Activated T-helper 2 cell treated with anti-CD3 and anti-CD28 coated beads, Interferon-gamma antibody, Interleukin-2, Interleukin-4, amounts not matched to agents 10 μg/mL and 5 μg/mL and 100 μg/mL, durations not matched to agents 14 hours and 24 hours and 36 hours (primary cell): Measurements from ENCODE around the gene SPNS3. TPM values are rescaled to one million over a fixed set of nuclear protein-coding genes. Genes with fewer than 3 reads are reported as not detected.

Source experiments
- DNase-seq: peaks from one replicate; pipeline ENCODE4 v3.0.0; 2021; ENCODE audit warnings: low spot score
- H3K27ac Mint-ChIP-seq: one replicate; pipeline ENCODE4 v1.8.0; 2021; ENCODE audit warnings: mixed read lengths
- H3K27me3 Mint-ChIP-seq: one replicate; pipeline ENCODE4 v1.8.0; 2021; ENCODE audit warnings: low read depth, mixed read lengths
- H3K36me3 Mint-ChIP-seq: one replicate; pipeline ENCODE4 v1.8.0; 2021; ENCODE audit warnings: low read depth, mixed read lengths
- H3K4me1 Mint-ChIP-seq: one replicate; pipeline ENCODE4 v1.8.0; 2021; ENCODE audit warnings: low read depth, mixed read lengths
- H3K4me3 Mint-ChIP-seq: one replicate; pipeline ENCODE4 v1.8.0; 2021; ENCODE audit warnings: low read depth, mild to moderate bottlenecking, moderate library complexity, mixed read lengths
- H3K9me3 Mint-ChIP-seq: one replicate; pipeline ENCODE4 v1.8.0; 2021; ENCODE audit warnings: mixed read lengths
- intact Hi-C: fragments of 100-400 bp; cut with micrococcal nuclease; formaldehyde crosslinking; loops from one replicate; pipeline ENCODE4 v1.15.1; 2023
- total RNA-seq: library from RNA; stranded (reverse); gene quantifications from 2 replicates; pipeline ENCODE4 v1.2.3, GENCODE V29; 2022

The SPNS3 gene
- total RNA-seq, 1 donor from 2014 or later, result 3.3 TPM

- intact Hi-C loops, result no loop called here
Observed at GRCh38 chr17:4438162-4438944, 4.6 kb downstream of the SPNS3 start.

GRCh38 chr17:4440021-4440420 lies 6.3 kb downstream of the SPNS3 start:
- H3K4me3 Mint-ChIP-seq, result no peak overlapping the region
- intact Hi-C loops, result no loop called here
- H3K4me1 Mint-ChIP-seq, result peaks cover 21% of the 10 kb centered on the region
- no peak for DNase-seq
- no peaks in the 10 kb centered on the region for H3K27me3 Mint-ChIP-seq
- no peaks in the 10 kb centered on the region for H3K9me3 Mint-ChIP-seq
- no peak overlapping the region for H3K27ac Mint-ChIP-seq
- H3K36me3 Mint-ChIP-seq, result peaks cover 4% of the 10 kb centered on the region

More at GRCh38 chr17:4438162-4438944, 4.6 kb downstream of the SPNS3 start:
- H3K4me3 Mint-ChIP-seq, result no peak overlapping the region
- no peaks in the 10 kb centered on the region for H3K27me3 Mint-ChIP-seq
- H3K27ac Mint-ChIP-seq, result no peak overlapping the region
- peaks cover 27% of the 10 kb centered on the region for H3K4me1 Mint-ChIP-seq
- peaks cover 4% of the 10 kb centered on the region for H3K36me3 Mint-ChIP-seq
- DNase-seq, result no peak
- no peaks in the 10 kb centered on the region for H3K9me3 Mint-ChIP-seq

- H3K9me3 Mint-ChIP-seq, result no peaks in the 10 kb centered on the region
- intact Hi-C loops, result no loop called here
- DNase-seq, result no peak
- peaks cover 17% of the 10 kb centered on the region for H3K4me1 Mint-ChIP-seq
- peaks cover 4% of the 10 kb centered on the region for H3K36me3 Mint-ChIP-seq
- no peaks in the 10 kb centered on the region for H3K27me3 Mint-ChIP-seq
- H3K4me3 Mint-ChIP-seq, result no peak overlapping the region
- H3K27ac Mint-ChIP-seq, result no peak overlapping the region
Observed at GRCh38 chr17:4440690-4441686, 7.2 kb downstream of the SPNS3 start.

GRCh38 chr17:4442582-4442981 lies 8.8 kb downstream of the SPNS3 start:
- DNase-seq, result no peak
- H3K27ac Mint-ChIP-seq, result no peak overlapping the region
- peaks cover 4% of the 10 kb centered on the region for H3K36me3 Mint-ChIP-seq
- intact Hi-C loops, result no loop called here
- no peaks in the 10 kb centered on the region for H3K27me3 Mint-ChIP-seq
- no peaks in the 10 kb centered on the region for H3K9me3 Mint-ChIP-seq
- no peak overlapping the region for H3K4me3 Mint-ChIP-seq
- peaks cover 5% of the 10 kb centered on the region for H3K4me1 Mint-ChIP-seq

- peaks cover 3% of the 10 kb centered on the region for H3K4me1 Mint-ChIP-seq
- intact Hi-C loops, result no loop called here
- H3K27ac Mint-ChIP-seq, result no peak overlapping the region
- H3K36me3 Mint-ChIP-seq, result peaks cover 4% of the 10 kb centered on the region
- no peak for DNase-seq
- no peak overlapping the region for H3K4me3 Mint-ChIP-seq
- H3K27me3 Mint-ChIP-seq, result no peaks in the 10 kb centered on the region
- H3K9me3 Mint-ChIP-seq, result no peaks in the 10 kb centered on the region
Observed at GRCh38 chr17:4443476-4443875, 9.7 kb downstream of the SPNS3 start.

- H3K36me3 Mint-ChIP-seq, result peaks cover 4% of the 10 kb centered on the region
- H3K27me3 Mint-ChIP-seq, result no peaks in the 10 kb centered on the region
- no peak for DNase-seq
- H3K4me1 Mint-ChIP-seq, result no peaks in the 10 kb centered on the region
- H3K4me3 Mint-ChIP-seq, result no peak overlapping the region
- H3K9me3 Mint-ChIP-seq, result no peaks in the 10 kb centered on the region
- intact Hi-C loops, result no loop called here
- H3K27ac Mint-ChIP-seq, result no peak overlapping the region
Observed at GRCh38 chr17:4444782-4445473, 11.2 kb downstream of the SPNS3 start.

GRCh38 chr17:4445731-4446130 lies 12.0 kb downstream of the SPNS3 start:
- H3K36me3 Mint-ChIP-seq, result peaks cover 4% of the 10 kb centered on the region
- H3K9me3 Mint-ChIP-seq, result no peaks in the 10 kb centered on the region
- H3K27me3 Mint-ChIP-seq, result no peaks in the 10 kb centered on the region
- no peak overlapping the region for H3K27ac Mint-ChIP-seq
- no peak overlapping the region for H3K4me3 Mint-ChIP-seq
- no peaks in the 10 kb centered on the region for H3K4me1 Mint-ChIP-seq
- intact Hi-C loops, result no loop called here
- no peak for DNase-seq

- no peak for DNase-seq
- intact Hi-C loops, result no loop called here
- Mint-ChIP-seq H3K27me3 (no peaks in the 10 kb centered on the region), H3K27ac (no peak overlapping the region), H3K9me3 (no peaks in the 10 kb centered on the region), H3K36me3 (peaks cover 4% of the 10 kb centered on the region), H3K4me3 (no peak overlapping the region), H3K4me1 (no peaks in the 10 kb centered on the region)
Observed at GRCh38 chr17:4446326-4447071, 12.8 kb downstream of the SPNS3 start.

GRCh38 chr17:4448197-4448980 lies 14.6 kb downstream of the SPNS3 start:
- no peaks in the 10 kb centered on the region for H3K9me3 Mint-ChIP-seq
- intact Hi-C loops, result no loop called here
- no peaks in the 10 kb centered on the region for H3K36me3 Mint-ChIP-seq
- H3K4me3 Mint-ChIP-seq, result no peak overlapping the region
- no peaks in the 10 kb centered on the region for H3K4me1 Mint-ChIP-seq
- H3K27ac Mint-ChIP-seq, result no peak overlapping the region
- H3K27me3 Mint-ChIP-seq, result no peaks in the 10 kb centered on the region
- DNase-seq, result no peak

GRCh38 chr17:4449736-4450135 lies 16.0 kb downstream of the SPNS3 start:
- Mint-ChIP-seq H3K27me3 (no peaks in the 10 kb centered on the region), H3K4me3 (no peak overlapping the region), H3K36me3 (peaks cover 4% of the 10 kb centered on the region), H3K4me1 (no peaks in the 10 kb centered on the region), H3K27ac (no peak overlapping the region), H3K9me3 (no peaks in the 10 kb centered on the region)
- no peak for DNase-seq
- intact Hi-C loops, result no loop called here

GRCh38 chr17:4450710-4451316 lies 17.1 kb downstream of the SPNS3 start:
- Mint-ChIP-seq H3K4me1 (no peaks in the 10 kb centered on the region), H3K9me3 (no peaks in the 10 kb centered on the region), H3K27me3 (no peaks in the 10 kb centered on the region), H3K27ac (no peak overlapping the region), H3K36me3 (peaks cover 4% of the 10 kb centered on the region), H3K4me3 (no peak overlapping the region)
- DNase-seq, result no peak
- intact Hi-C loops, result no loop called here
